ENCODE data around the gene CSNK2A3.
"Not testable (repeated sequence)": the region's sequence is repeated elsewhere in the genome, so short reads cannot be mapped to it uniquely, and the experiment has no call there.

Gene CSNK2A3

DNA sequence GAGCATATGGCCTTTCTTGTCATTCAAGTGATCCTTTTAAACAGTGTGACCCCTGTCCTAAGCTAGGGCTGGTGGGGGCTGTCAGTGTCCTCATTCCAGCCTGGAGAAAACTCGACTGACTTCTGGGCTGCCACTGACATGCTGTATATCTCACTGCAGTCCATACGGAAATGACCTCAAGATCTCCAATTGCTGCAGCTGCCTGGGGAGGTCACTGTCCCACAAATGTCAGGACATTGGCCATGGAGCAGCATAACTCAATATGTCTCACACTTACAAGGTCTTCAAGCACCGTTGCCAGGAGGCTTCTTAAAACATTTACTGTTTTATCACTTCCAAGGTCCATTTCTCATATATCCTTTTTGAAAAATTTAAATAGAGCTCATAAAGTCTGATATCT lies 27.8 kb upstream of the CSNK2A3 start:
- FAIRE-seq (no peak), DNase-seq (ENCODE audit: extremely low spot score, insufficient read length, low read depth) (no peak)

DNA sequence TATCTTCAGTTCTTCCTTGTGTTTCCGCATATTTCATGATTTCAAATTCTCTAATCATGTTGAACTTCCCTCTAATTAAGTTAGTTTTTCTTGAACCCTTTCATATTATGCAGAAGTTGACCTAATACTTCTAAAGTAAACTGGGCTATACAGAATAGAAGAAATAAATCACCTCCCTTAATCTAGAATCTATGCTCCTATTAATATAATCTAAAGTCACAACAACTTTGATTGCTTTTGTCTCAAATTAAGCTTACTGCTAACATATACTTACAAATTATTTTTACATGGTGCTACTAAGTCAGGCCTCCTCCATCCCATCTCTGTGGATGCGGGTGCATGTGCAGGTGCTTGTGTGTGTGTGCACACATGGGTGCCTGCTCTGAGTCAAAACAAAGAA lies 27.3 kb upstream of the CSNK2A3 start:
- no peak for FAIRE-seq
- no peak for DNase-seq (ENCODE audit: extremely low spot score, insufficient read length, low read depth)

- FAIRE-seq (no peak), DNase-seq (ENCODE audit: extremely low spot score, insufficient read length, low read depth) (no peak)
Observed at GRCh38 chr11:11379661-11380060, 26.6 kb upstream of the CSNK2A3 start.

GRCh38 chr11:11378184-11378940 lies 25.3 kb upstream of the CSNK2A3 start:
- FAIRE-seq (no peak), DNase-seq (ENCODE audit: extremely low spot score, insufficient read length, low read depth) (no peak)

GRCh38 chr11:11374358-11375148 lies 21.5 kb upstream of the CSNK2A3 start:
- no peak for DNase-seq (ENCODE audit: extremely low spot score, insufficient read length, low read depth)
- FAIRE-seq, result peak; percentile 87

GRCh38 chr11:11373934-11374333 lies 20.9 kb upstream of the CSNK2A3 start:
- FAIRE-seq, result no peak
- no peak for DNase-seq (ENCODE audit: extremely low spot score, insufficient read length, low read depth)

DNA sequence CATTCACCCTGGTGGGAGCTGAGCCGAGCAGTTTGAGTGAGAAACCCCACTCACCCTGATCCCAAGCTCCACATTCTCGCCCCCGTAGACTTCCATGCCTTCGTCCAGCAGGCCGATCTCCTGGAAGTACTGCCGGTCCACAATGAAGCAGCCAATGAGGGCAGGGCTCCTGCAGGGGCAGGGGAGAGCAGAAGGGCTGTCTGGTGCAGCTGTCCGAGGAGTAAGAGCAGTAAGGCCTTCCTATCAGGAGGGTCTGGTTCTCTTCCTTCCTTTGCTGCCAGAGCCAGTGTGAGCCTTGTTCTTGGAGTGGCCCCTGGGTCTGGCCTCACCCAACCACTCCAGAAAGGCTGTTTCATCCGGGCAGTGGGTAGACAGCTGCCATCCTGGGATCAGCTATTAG lies 19.4 kb upstream of the CSNK2A3 start:
- FAIRE-seq, result no peak
- DNase-seq (ENCODE audit: extremely low spot score, insufficient read length, low read depth), result no peak

GRCh38 chr11:11370962-11371303 lies 17.9 kb upstream of the CSNK2A3 start:
- no peak for DNase-seq (ENCODE audit: extremely low spot score, insufficient read length, low read depth)

GRCh38 chr11:11370255-11370961 lies 17.4 kb upstream of the CSNK2A3 start:
- DNase-seq (ENCODE audit: extremely low spot score, insufficient read length, low read depth) (no peak), FAIRE-seq (no peak)

More at GRCh38 chr11:11370962-11371303, 17.9 kb upstream of the CSNK2A3 start:
- FAIRE-seq, result no peak

DNA sequence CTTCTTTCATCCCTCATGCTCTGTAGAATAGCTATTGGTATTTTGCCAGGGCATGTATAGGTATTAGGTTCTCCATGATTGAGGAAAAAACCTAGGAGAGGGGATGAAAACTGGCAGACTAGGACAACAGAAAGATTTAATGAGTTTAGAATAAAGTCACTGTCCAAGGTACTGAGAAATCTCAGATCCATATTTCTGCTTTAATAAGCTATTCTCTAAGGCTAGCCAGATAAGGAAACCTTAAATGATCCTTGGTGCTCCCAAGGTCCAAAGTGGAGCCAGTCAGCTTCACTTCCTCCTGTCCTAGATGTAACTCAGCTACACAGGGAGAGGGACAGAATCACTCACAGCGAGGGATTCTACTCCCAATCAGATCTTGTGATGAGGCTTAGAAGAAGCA lies 13.7 kb upstream of the CSNK2A3 start:
- FAIRE-seq (no peak), DNase-seq (ENCODE audit: extremely low spot score, insufficient read length, low read depth) (no peak)

- no peak for DNase-seq (ENCODE audit: extremely low spot score, insufficient read length, low read depth)
- no peak for FAIRE-seq
Observed at GRCh38 chr11:11363674-11364073, 10.6 kb upstream of the CSNK2A3 start.

DNA sequence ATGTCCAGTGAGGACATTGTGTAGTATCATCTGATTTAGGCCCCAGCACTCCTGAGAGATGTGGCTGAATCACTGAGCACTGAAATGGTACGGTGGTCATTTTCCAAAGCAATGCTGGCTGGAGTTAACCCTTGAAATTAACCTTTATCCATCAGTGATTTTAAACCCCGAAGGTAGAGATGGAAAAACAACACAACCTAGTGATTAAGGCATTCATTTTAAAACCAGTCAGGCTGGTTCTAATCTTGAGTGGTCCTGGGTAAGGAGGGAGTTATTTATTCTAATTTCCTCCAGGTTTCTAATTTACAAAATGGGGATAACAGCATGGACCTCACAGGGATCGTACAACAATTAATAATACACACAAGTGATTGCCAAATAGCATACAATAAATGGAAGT lies 6.6 kb upstream of the CSNK2A3 start:
- no peak for FAIRE-seq
- DNase-seq (ENCODE audit: extremely low spot score, insufficient read length, low read depth), result no peak

DNA sequence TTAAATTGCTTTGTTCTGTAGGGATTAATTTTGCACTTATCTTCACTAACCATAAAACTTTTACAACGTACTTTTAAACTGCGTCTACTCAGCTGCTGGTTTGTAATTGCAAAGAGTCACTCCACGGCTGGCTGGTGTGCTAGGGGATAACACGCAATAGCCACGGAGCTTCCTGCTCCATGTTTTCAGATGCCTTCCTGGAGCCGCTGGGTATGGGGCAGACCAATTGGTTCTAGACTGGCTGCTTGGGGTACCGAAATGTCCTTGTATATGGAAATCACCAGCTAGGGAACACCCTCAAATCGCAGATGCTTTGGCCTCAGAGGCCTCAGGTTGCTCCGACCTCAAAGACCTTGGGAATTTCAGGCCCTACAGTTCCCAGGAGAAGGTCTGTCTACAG lies 3.8 kb upstream of the CSNK2A3 start:
- FAIRE-seq, result no peak
- DNase-seq (ENCODE audit: extremely low spot score, insufficient read length, low read depth), result no peak

GRCh38 chr11:11351851-11352250 lies 1.2 kb downstream of the CSNK2A3 start:
- FAIRE-seq; DNase-seq (ENCODE audit: extremely low spot score, insufficient read length, low read depth): not testable (repeated sequence)

GRCh38 chr11:11351042-11351586 lies 1.9 kb downstream of the CSNK2A3 start:
- DNase-seq (ENCODE audit: extremely low spot score, insufficient read length, low read depth) (no peak), FAIRE-seq (no peak)

DNA sequence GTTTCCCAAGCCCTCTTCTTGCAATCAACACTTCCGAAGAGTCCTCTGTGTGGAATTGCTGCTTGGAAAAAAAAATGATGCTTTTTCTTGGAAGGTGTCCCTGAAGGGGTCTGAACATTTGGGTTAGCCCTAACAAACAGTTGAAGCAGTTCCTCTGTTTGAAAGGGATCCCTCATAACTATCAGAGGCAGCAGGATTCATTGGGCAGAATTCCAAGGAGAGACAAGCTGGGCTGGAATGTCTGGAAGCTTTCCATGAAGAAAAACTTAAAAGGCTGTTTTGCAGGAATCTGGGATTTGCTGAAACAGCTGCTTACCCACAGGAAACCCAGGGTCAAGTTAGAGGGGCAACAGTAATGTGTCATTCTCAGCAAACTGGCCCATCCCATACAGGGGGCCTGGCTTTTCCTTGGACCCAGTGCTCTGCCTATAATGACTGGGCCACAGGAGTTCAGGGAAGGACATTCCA lies 3.1 kb downstream of the CSNK2A3 start:
- DNase-seq (ENCODE audit: extremely low spot score, insufficient read length, low read depth), result no peak
- no peak for FAIRE-seq

GRCh38 chr11:11349106-11349825 lies 3.8 kb downstream of the CSNK2A3 start:
- DNase-seq (ENCODE audit: extremely low spot score, insufficient read length, low read depth) (no peak), FAIRE-seq (no peak)

GRCh38 chr11:11348303-11348702 lies 4.7 kb downstream of the CSNK2A3 start:
- no peak for FAIRE-seq

DNA sequence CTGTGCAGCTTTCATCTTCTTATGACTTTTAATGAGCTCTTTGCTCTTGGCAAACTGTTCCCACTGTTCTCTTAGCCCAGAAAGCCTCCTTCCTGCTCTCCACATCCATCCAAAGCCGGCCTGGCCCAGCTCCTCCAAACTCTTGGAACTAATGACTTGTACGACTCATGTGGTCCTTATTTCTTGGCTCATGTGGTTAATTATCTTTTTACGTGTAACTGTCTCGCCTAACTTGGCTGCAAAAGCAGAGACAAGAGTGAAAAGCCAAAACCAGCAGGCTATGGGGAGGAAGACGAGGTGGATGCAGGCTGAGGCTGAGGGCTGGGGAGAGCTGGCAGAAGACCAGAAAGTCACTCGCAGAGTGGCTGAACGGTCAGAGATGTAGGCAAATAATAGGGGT lies 5.5 kb downstream of the CSNK2A3 start:
- DNase-seq (ENCODE audit: extremely low spot score, insufficient read length, low read depth) (no peak), FAIRE-seq (no peak)

More at GRCh38 chr11:11348303-11348702, 4.7 kb downstream of the CSNK2A3 start:
- DNase-seq (ENCODE audit: extremely low spot score, insufficient read length, low read depth), result no peak

- DNase-seq (ENCODE audit: extremely low spot score, insufficient read length, low read depth) (no peak), FAIRE-seq (no peak)
Observed at GRCh38 chr11:11346303-11346702, 6.7 kb downstream of the CSNK2A3 start.
